ENCODE measurements around the gene SLC9B2. TPM values are rescaled to one million over a fixed set of nuclear protein-coding genes. Genes with fewer than 3 reads are reported as not detected.

The SLC9B2 gene
- total and polyA plus RNA-seq, 10 of the 15 experiments (the other 5 are each of a cell fraction or from before 2014, with no cell fraction given) = 8.9 to 32.5 (median 25.3) TPM

- TF ChIP-seq ZZZ3 (IDR thresholded peaks at IDR 0.05; ENCODE audit: control insufficient read depth, insufficient read length, low read depth) = no peak
- TF ChIP-seq HDAC6 (IDR thresholded peaks at IDR 0.05; ENCODE audit: unreplicated experiment) = no peak
These were observed 22.3 kb upstream of the SLC9B2 start (continued) for GRCh38 chr4:103098756-103099440.

- Histone ChIP-seq H3K36me3 (ENCODE audit: control insufficient read depth in 2 of 2, insufficient read depth in 2 of 2, low read length in 1 of 2) (no peaks in the 10 kb centered on the region), H3K79me2 (ENCODE audit: control insufficient read depth, insufficient read depth, low read length) (peaks cover 2% of the 10 kb centered on the region), H3K9ac (ENCODE audit: control insufficient read depth, insufficient read depth, low read length) (no peak overlapping the region), H3K4me1 (ENCODE audit: control insufficient read depth, insufficient read depth, low read length) (peaks cover 4% of the 10 kb centered on the region; the same call in 1 of the 2 replicates), H4K20me1 (ENCODE audit: control insufficient read depth, insufficient read depth) (no peaks in the 10 kb centered on the region), H3K27ac (ENCODE audit: control insufficient read depth, insufficient read depth) (no peak overlapping the region), H3K9me3 (replicated peaks; ENCODE audit: control insufficient read depth, insufficient read depth, low read length) (no peaks in the 10 kb centered on the region), H3K27me3 (replicated peaks in 1 of 2; ENCODE audit: control insufficient read depth in 2 of 2, insufficient read depth in 2 of 2, low read length in 1 of 2) (no peaks in the 10 kb centered on the region), H3K4me3 (no peak overlapping the region), H3K4me2 (ENCODE audit: control insufficient read depth, insufficient read depth) (peak overlapping the region; percentile 81), H2AFZ (ENCODE audit: control insufficient read depth, low read depth, low read length) (no peak overlapping the region)
- RAD21 ChIA-PET (ENCODE audit: unreplicated experiment) = interaction anchor here (0.7 to 3.6 kb wide), 9 partner anchors 52 to 662 kb away, joined by 3 to 13 read pairs (median 3); partner anchors contain the start of gene UBE2D3
- ATAC-seq (no peak), FAIRE-seq (no peak), DNase-seq (ENCODE audit: low read depth, low spot score) (no peak)
- no TSS peak for BruUV-seq (replicated peaks)
- in situ Hi-C loops (cut with MboI) = loop anchor here (10.0 kb wide), 1 partner anchor 474 kb away; no protein-coding TSS in a partner anchor
- intact Hi-C loops (cut with micrococcal nuclease; ENCODE audit: unreplicated experiment) = loop anchor here (2.0 to 10.0 kb wide), 3 partner anchors 80 to 414 kb away; partner anchors contain the start of genes SLC9B1 and UBE2D3
- SMC1A ChIA-PET (ENCODE audit: uncharacterized antibody, unreplicated experiment) = interaction anchor here (1.1 to 4.7 kb wide), 11 partner anchors 9 to 478 kb away, joined by 3 to 14 read pairs (median 5); partner anchors contain the start of gene UBE2D3
- CTCF ChIA-PET = interaction anchor here (0.8 to 11.9 kb wide), 13 partner anchors 7 to 650 kb away, joined by 3 to 179 read pairs (median 7); no protein-coding TSS in a partner anchor
- 95% methylated on average over 10 of the region's 10 CpGs for WGBS (ENCODE audit: insufficient coverage, insufficient replicate concordance, low lambda C conversion rate, missing lambda C conversion rate)
- POLR2A ChIA-PET = interaction anchor here (1.0 kb wide), 1 partner anchor 8 kb away, joined by 3 read pairs; no protein-coding TSS in a partner anchor
- TF ChIP-seq EZH2 (IDR thresholded peaks at IDR 0.05; ENCODE audit: borderline replicate concordance, control insufficient read depth, low read depth, low read length) (no peak), TCF3 (IDR thresholded peaks at IDR 0.05; ENCODE audit: borderline replicate concordance, insufficient read depth, low read depth, low read length) (no peak), TAF1 (IDR thresholded peaks at IDR 0.05; ENCODE audit: borderline replicate concordance, low read depth, low read length) (no peak), BHLHE40 (IDR thresholded peaks at IDR 0.05; ENCODE audit: borderline replicate concordance in 1 of 2, low read depth in 2 of 2, low read length in 1 of 2) (no peak), ZNF592 (IDR thresholded peaks at IDR 0.05) (no peak), RELB (IDR thresholded peaks at IDR 0.05; ENCODE audit: low read depth) (no peak), ATF2 (IDR thresholded peaks at IDR 0.05; ENCODE audit: low read length) (no peak), KAT2A (conservative IDR thresholded peaks at IDR 0.05; ENCODE audit: control insufficient read depth, low read depth, low read length) (no peak), LARP7 (IDR thresholded peaks at IDR 0.05) (no peak), ZNF274 (IDR thresholded peaks at IDR 0.05; ENCODE audit: insufficient read depth, insufficient read length) (no peak), POLR2AphosphoS2 (IDR thresholded peaks at IDR 0.05; ENCODE audit: low read depth, low read length) (no peak), SRF (IDR thresholded peaks at IDR 0.05; ENCODE audit: low read depth in 2 of 2, low read length in 2 of 2) (no peak)
These were observed 21.8 kb upstream of the SLC9B2 start for GRCh38 chr4:103098341-103098740.
